Measurements from ENCODE around the gene CFAP58.
"Not testable (repeated sequence)": the region's sequence is repeated elsewhere in the genome, so short reads cannot be mapped to it uniquely, and the experiment has no call there.

- not testable (repeated sequence) for TF ChIP-seq CTCF (IDR thresholded peaks at IDR 0.05); ZFX (IDR thresholded peaks at IDR 0.05; ENCODE audit: borderline replicate concordance)
Observed at GRCh38 chr10:104465575-104465974, 111.9 kb downstream of the CFAP58 start.
